HepG2 (cell line): ENCODE data around the gene FUT3. TPM values are rescaled to one million over a fixed set of nuclear protein-coding genes. Genes with fewer than 3 reads are reported as not detected.

Source experiments
- ATAC-seq: fragments of 200-7000 bp; cut with Tn5 transposase; 3 replicates; pipeline ENCODE4 v1.9.1; 2020; ENCODE audit warnings: mild to moderate bottlenecking, moderate library complexity
- BruUV-seq: library from RNA; stranded (reverse); fragments of 400-500 nt; replicated peaks from 2 replicates; lab custom pipeline; 2021; lab: Mats Ljungman, UMichigan
- CTCF ChIA-PET: fragments of 300-600 bp; formaldehyde crosslinking; extraction: SDS; loops from one replicate; lab custom pipeline; 2021; ENCODE audit warnings: low total read pairs, inconsistent platforms, low intra/inter-chr PET ratio; lab: Yijun Ruan, JAX
- POLR2A ChIA-PET: fragments of 350-600 bp; sonication (Branson Sonifier 250); formaldehyde crosslinking; loops from one replicate; lab custom pipeline; 2020; ENCODE audit warnings: antibody characterized with exemption, inconsistent platforms; lab: Yijun Ruan, JAX
- DNase-seq: peaks from one replicate; pipeline ENCODE4 v3.0.0-alpha.2; 2015; ENCODE audit warnings: low spot score
- FAIRE-seq: peaks from 3 replicates; lab custom pipeline; 2011; peaks lifted over from hg19 to GRCh38; lab: Jason Lieb, UNC
- H2AFZ ChIP-seq: one replicate; pipeline ENCODE4 v1.6.1; 2011; ENCODE audit warnings: low read length, inconsistent platforms
- H3K27ac ChIP-seq: fragments of 300-600 bp; 3 replicates; pipeline ENCODE4 v1.8.0; 2011; ENCODE audit warnings: mixed run types, mild to moderate bottlenecking, mixed read lengths, low read length, inconsistent platforms; ENCODE audit not compliant: insufficient read depth; ENCODE audit errors: extremely low read length
- H3K27me3 ChIP-seq, 2 experiments: fragments of 200-600 bp in 1 of 2; 2 replicates in 1 of 2; 3 replicates in 1 of 2; pipeline versions ENCODE4 v1.6.0 to v1.8.0; 2011; ENCODE audit warnings: low read length in 2 of 2, mild to moderate bottlenecking in 2 of 2, moderate library complexity in 2 of 2, inconsistent platforms in 1 of 2; ENCODE audit not compliant: insufficient read depth in 2 of 2, control insufficient read depth in 1 of 2
- H3K36me3 ChIP-seq, 2 experiments: fragments of 200-600 bp in 1 of 2; replicated peaks in 1 of 2; 2 replicates in 1 of 2; 3 replicates in 1 of 2; pipeline versions ENCODE4 v1.5.1 to v1.8.0; 2011; ENCODE audit warnings: low read length in 2 of 2, inconsistent platforms in 1 of 2; ENCODE audit not compliant: insufficient read depth in 2 of 2, control insufficient read depth in 1 of 2
- H3K4me1 ChIP-seq: 2 replicates; pipeline ENCODE4 v1.5.1; 2012; ENCODE audit warnings: low read length, inconsistent platforms; ENCODE audit not compliant: insufficient read depth
- H3K4me2 ChIP-seq: 2 replicates; pipeline ENCODE4 v1.6.0; 2011; ENCODE audit warnings: low read depth, low read length, inconsistent platforms
- H3K4me3 ChIP-seq, 3 experiments: fragments of 200-600 bp in 1 of 3; sonication (generic), shearing (Covaris generic) in 1 of 3; replicated peaks in 1 of 3; 2 replicates each; pipeline ENCODE4 v1.5.1; 2011 to 2016; ENCODE audit warnings: low read length in 3 of 3, inconsistent platforms in 2 of 3, low read depth in 2 of 3, mild to moderate bottlenecking in 2 of 3, control low read depth in 1 of 3, mixed read lengths in 1 of 3; ENCODE audit not compliant: insufficient read depth in 1 of 3
- H3K79me2 ChIP-seq: one replicate; pipeline ENCODE4 v1.6.1; 2011; ENCODE audit warnings: low read length, inconsistent platforms; ENCODE audit not compliant: insufficient read depth
- H3K9ac ChIP-seq: 2 replicates; pipeline ENCODE4 v1.6.0; 2011; ENCODE audit warnings: mild to moderate bottlenecking, low read depth, low read length, inconsistent platforms; ENCODE audit not compliant: insufficient read depth
- H3K9me3 ChIP-seq: 2 replicates; pipeline ENCODE4 v1.5.1; 2012; ENCODE audit warnings: mild to moderate bottlenecking, low read length
- H4K20me1 ChIP-seq: 2 replicates; pipeline ENCODE4 v1.6.0; 2011; ENCODE audit warnings: inconsistent platforms, mild to moderate bottlenecking, low read length, moderate library complexity; ENCODE audit not compliant: insufficient read depth
- CCAR2 ChIP-seq: fragments of 200-400 bp; formaldehyde crosslinking; optimal IDR thresholded peaks from 2 replicates; pipeline ENCODE3; 2018; ENCODE audit warnings: low read depth, mild to moderate bottlenecking, low read length, moderate library complexity
- FOXP1 ChIP-seq, 2 experiments: fragments of 450-650 bp in 1 of 2; IDR thresholded peaks; 2 replicates each; pipeline ENCODE4 v1.6.1; 2017 to 2018; ENCODE audit warnings: antibody characterized with exemption in 1 of 2
- HNRNPK ChIP-seq: fragments of 200-400 bp; formaldehyde crosslinking; IDR thresholded peaks from 2 replicates; pipeline ENCODE4 v1.6.1; 2018; ENCODE audit warnings: low read length, low read depth, moderate library complexity, mild to moderate bottlenecking; ENCODE audit not compliant: poor library complexity, severe bottlenecking
- MAF1 ChIP-seq: sonication (generic); formaldehyde crosslinking; IDR thresholded peaks from 2 replicates; pipeline ENCODE4 v1.5.0; 2020; ENCODE audit warnings: missing genetic modification reagents, borderline replicate concordance
- MED1 ChIP-seq: sonication (generic); formaldehyde crosslinking; IDR thresholded peaks from 2 replicates; pipeline ENCODE4 v1.4.0; 2020; ENCODE audit warnings: missing genetic modification reagents
- MXD4 ChIP-seq: IDR thresholded peaks from 2 replicates; pipeline ENCODE4 v1.6.1; 2016; ENCODE audit warnings: mild to moderate bottlenecking, missing biosample characterization, missing genetic modification reagents
- NONO ChIP-seq, 2 experiments: fragments of 450-650 bp in 1 of 2; sonication (generic) in 1 of 2; formaldehyde crosslinking in 1 of 2; IDR thresholded peaks in 1 of 2; conservative IDR thresholded peaks in 1 of 2; 2 replicates each; pipeline versions ENCODE4 v1.6.1 to v1.8.0; 2017 to 2022; ENCODE audit warnings: mild to moderate bottlenecking in 1 of 2, missing genetic modification reagents in 1 of 2, moderate library complexity in 1 of 2
- PLRG1 ChIP-seq: fragments of 450-650 bp; conservative IDR thresholded peaks from 2 replicates; pipeline ENCODE4 v1.6.1; 2016
- ZMYM3 ChIP-seq: sonication (generic); formaldehyde crosslinking; IDR thresholded peaks from 2 replicates; pipeline ENCODE4 v1.5.1; 2020; ENCODE audit warnings: mild to moderate bottlenecking, missing genetic modification reagents
- ZNF180 ChIP-seq: sonication (generic); formaldehyde crosslinking; IDR thresholded peaks from 2 replicates; pipeline ENCODE4 v1.4.0; 2020; ENCODE audit warnings: low read depth, missing genetic modification reagents, borderline replicate concordance
- ZNF367 ChIP-seq: sonication (generic); formaldehyde crosslinking; IDR thresholded peaks from 2 replicates; pipeline ENCODE4 v1.4.0; 2020; ENCODE audit warnings: missing genetic modification reagents, borderline replicate concordance
- WGBS: methylation state at CpG from one replicate; pipeline ENCODE4 v1.1.6; 2017; ENCODE audit warnings: low lambda C conversion rate; 5-methylcytosine and 5-hydroxymethylcytosine counted together
- in situ Hi-C: cut with HindIII; loops from 2 replicates; pipeline ENCODE4 v1.10.0; 2017; ENCODE audit warnings: low pct_unique_long_range_greater_than_20kb; ENCODE audit not compliant: extremely low pct_ligation_motif_present
- intact Hi-C: fragments of 100-400 bp; cut with micrococcal nuclease; formaldehyde crosslinking; loops from one replicate; pipeline ENCODE4 v1.10.0; 2022; ENCODE audit not compliant: unreplicated experiment
- polyA plus RNA-seq, 8 experiments: library from polyadenylated mRNA; depleted of rRNA in 3 of 8; stranded (reverse) in 7 of 8; unstranded in 1 of 8; fragments of >200 nt; fragmentation: Illumina TruSeq in 4 of 8; extraction: Trizol in 4 of 8; gene quantifications; 2 replicates each; pipeline versions ENCODE4 v1.2.1 to v1.2.3, GENCODE V29; 2011 to 2016; ENCODE audit warnings: low read depth in 4 of 8, missing spikeins in 1 of 8, mixed read lengths in 1 of 8; ENCODE audit not compliant: insufficient read depth in 1 of 8
- total RNA-seq, 5 experiments: library from RNA; depleted of rRNA; stranded (reverse); fragments of >200 nt; fragmentation: Illumina TruSeq; extraction: Trizol; gene quantifications; 2 replicates each; pipeline ENCODE4 v1.2.3, GENCODE V29; 2016; ENCODE audit warnings: low read depth in 1 of 5
- TF ChIP-seq, protein P1 (sequence below): sonication (generic); formaldehyde crosslinking; IDR thresholded peaks from 2 replicates; pipeline ENCODE4 v1.8.0; 2022; ENCODE audit warnings: missing genetic modification reagents, low read depth, mild to moderate bottlenecking, borderline replicate concordance

Gene FUT3
- total and polyA plus RNA-seq, 2 of the 13 experiments (the other 11 are each of a cell fraction or from before 2014, with no cell fraction given): 0.53 to 1.1 TPM

- TF ChIP-seq, protein P1, sequence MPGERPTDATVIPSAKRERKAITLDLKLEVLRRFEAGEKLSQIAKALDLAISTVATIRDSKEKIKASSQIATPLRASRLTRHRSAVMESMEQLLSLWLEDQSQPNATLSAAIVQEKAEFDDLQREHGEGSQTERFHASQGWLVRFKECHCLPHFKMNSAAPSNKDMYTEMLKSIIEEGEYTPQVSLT: no peak
- TF ChIP-seq MXD4 (CRISPR knock-in tag): no peak
- TF ChIP-seq, all 625 proteins: peak for 3
Observed at GRCh38 chr19:5821521-5822180, 29.6 kb downstream of the FUT3 start (continued).

- H3K4me2 ChIP-seq: no peak overlapping the region
- no peaks in the 10 kb centered on the region for H3K79me2 ChIP-seq
- ChIA-PET POLR2A (no interaction called here), CTCF (no interaction called here)
- no TSS peak for BruUV-seq
- WGBS: 81% methylated on average over 6 of the region's 6 CpGs
- in situ Hi-C loops: no loop called here
- TF ChIP-seq ZMYM3 (CRISPR knock-in tag) (peak; percentile 94), ZNF367 (CRISPR knock-in tag) (no peak)
- TF ChIP-seq, all 625 proteins: peak for 1
- no peaks in the 10 kb centered on the region for H3K9me3 ChIP-seq
- peaks cover 25% of the 10 kb centered on the region for H3K4me1 ChIP-seq
- ATAC-seq: no peak
- H3K27ac ChIP-seq: no peak overlapping the region
- H3K4me3 ChIP-seq: no peak overlapping the region
- no peak overlapping the region for H3K9ac ChIP-seq
- intact Hi-C loops: no loop called here
- H2AFZ ChIP-seq: no peak overlapping the region
- H3K36me3 ChIP-seq: no peaks in the 10 kb centered on the region
- no peak for FAIRE-seq
- DNase-seq: no peak
- H3K27me3 ChIP-seq: no peaks in the 10 kb centered on the region
- H4K20me1 ChIP-seq: peaks cover 2% of the 10 kb centered on the region; the same call in 1 of the 2 replicates
Observed at GRCh38 chr19:5820785-5821184, 30.5 kb downstream of the FUT3 start.

DNA sequence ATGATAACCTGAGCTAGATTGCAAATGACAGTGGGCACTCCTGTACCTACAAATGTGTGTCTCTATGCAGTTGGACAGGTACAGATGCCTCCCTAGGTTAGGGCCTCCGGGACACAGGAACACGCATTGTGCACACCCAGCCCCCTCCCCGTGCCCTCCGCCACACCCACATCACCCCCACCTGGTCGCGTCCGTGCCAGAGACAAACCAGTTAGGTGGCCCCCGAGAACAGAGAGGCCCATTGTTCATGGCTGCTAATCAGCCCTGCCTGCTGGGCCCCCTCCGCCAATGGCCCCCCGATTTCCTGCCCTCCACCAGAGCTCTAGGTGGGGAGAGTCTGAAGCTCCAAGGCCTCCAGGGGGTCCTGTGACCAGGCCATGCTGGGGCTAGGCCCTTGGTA lies 32.7 kb downstream of the FUT3 start:
- ATAC-seq (no peak), DNase-seq (no peak), FAIRE-seq (no peak)
- POLR2A ChIA-PET: interaction anchor here (1.1 kb wide), 1 partner anchor 9 kb away, joined by 3 read pairs; no protein-coding TSS in a partner anchor
- intact Hi-C loops (no loop called here), in situ Hi-C loops (no loop called here)
- Histone ChIP-seq H3K4me1 (peaks cover 21% of the 10 kb centered on the region), H3K27ac (no peak overlapping the region), H3K36me3 (no peaks in the 10 kb centered on the region), H4K20me1 (peaks cover 2% of the 10 kb centered on the region; the same call in 1 of the 2 replicates), H3K4me2 (no peak overlapping the region), H3K27me3 (no peaks in the 10 kb centered on the region), H2AFZ (no peak overlapping the region), H3K79me2 (no peaks in the 10 kb centered on the region), H3K4me3 (no peak overlapping the region), H3K9ac (no peak overlapping the region), H3K9me3 (no peaks in the 10 kb centered on the region)
- CTCF ChIA-PET: no interaction called here
- 89% methylated on average over 5 of the region's 10 CpGs for WGBS
- BruUV-seq: no TSS peak
- TF ChIP-seq FOXP1 (IDR thresholded peaks at IDR 0.05): no peak
- TF ChIP-seq FOXP1 (CRISPR knock-in tag; IDR thresholded peaks at IDR 0.05): no peak
- no peak for TF ChIP-seq HNRNPK
- TF ChIP-seq MED1 (CRISPR knock-in tag): no peak
- TF ChIP-seq MAF1 (CRISPR knock-in tag): no peak
- TF ChIP-seq NONO (IDR thresholded peaks at IDR 0.05): no peak
- TF ChIP-seq NONO (CRISPR knock-in tag; conservative IDR thresholded peaks at IDR 0.05): no peak
- TF ChIP-seq CCAR2: no peak
- TF ChIP-seq PLRG1: no peak
- TF ChIP-seq ZNF180 (CRISPR knock-in tag): no peak
